H1 (cell line): ENCODE results near the gene MICALL1. TPM values are rescaled to one million over a fixed set of nuclear protein-coding genes. Genes with fewer than 3 reads are reported as not detected.

Experiments used
- CTCF ChIA-PET: fragments of 300-600 bp; sonication (Branson Sonifier 250); formaldehyde crosslinking; loops from one replicate; lab custom pipeline; 2021; ENCODE audit not compliant: partially characterized antibody; lab: Charles Lee
- POLR2A ChIA-PET: fragments of 300-600 bp; sonication (Branson Sonifier 250); formaldehyde crosslinking; loops from one replicate; lab custom pipeline; 2021; ENCODE audit warnings: inconsistent platforms; ENCODE audit not compliant: partially characterized antibody; lab: Charles Lee
- DNase-seq, 2 experiments: peaks; one replicate each; pipeline versions ENCODE4 v3.0.0 to v3.0.0-alpha.2; 2010 to 2022; ENCODE audit warnings: low spot score in 2 of 2, low read depth in 1 of 2, mixed read lengths in 1 of 2
- FAIRE-seq: peaks from 2 replicates; lab custom pipeline; 2011; peaks lifted over from hg19 to GRCh38; lab: Jason Lieb, UNC
- H2AFZ ChIP-seq: 2 replicates; pipeline ENCODE4 v1.8.1; 2012; ENCODE audit warnings: low read length, inconsistent platforms
- H2AK5ac ChIP-seq: 2 replicates; pipeline ENCODE4 v1.6.1; 2013; ENCODE audit warnings: low read depth, low read length
- H2BK120ac ChIP-seq: replicated peaks from 2 replicates; pipeline ENCODE3; 2013; ENCODE audit warnings: low read depth, low read length, inconsistent platforms
- H2BK12ac ChIP-seq: 2 replicates; pipeline ENCODE4 v1.6.1; 2013; ENCODE audit warnings: low read depth, low read length
- H2BK15ac ChIP-seq: 2 replicates; pipeline ENCODE4 v1.6.1; 2013; ENCODE audit warnings: low read length
- H2BK20ac ChIP-seq: 2 replicates; pipeline ENCODE4 v1.6.1; 2013; ENCODE audit warnings: low read length
- H2BK5ac ChIP-seq: 2 replicates; pipeline ENCODE4 v1.6.1; 2013; ENCODE audit warnings: low read depth, low read length
- H3K14ac ChIP-seq: 2 replicates; pipeline ENCODE4 v1.6.1; 2013; ENCODE audit warnings: inconsistent platforms; ENCODE audit not compliant: insufficient read length
- H3K18ac ChIP-seq: 2 replicates; pipeline ENCODE4 v1.6.1; 2013; ENCODE audit warnings: low read length; ENCODE audit errors: extremely low read depth
- H3K23ac ChIP-seq: 2 replicates; pipeline ENCODE4 v1.6.1; 2013; ENCODE audit warnings: inconsistent platforms; ENCODE audit not compliant: insufficient read length
- H3K23me2 ChIP-seq: 2 replicates; pipeline ENCODE4 v1.6.1; 2013; ENCODE audit warnings: low read depth, low read length
- H3K27ac ChIP-seq: 2 replicates; pipeline ENCODE4 v1.6.1; 2011; ENCODE audit warnings: low read depth, low read length, inconsistent platforms
- H3K27me3 ChIP-seq, 4 experiments: replicated peaks in 1 of 4; 1 replicate in 1 of 4; 2 replicates in 3 of 4; pipeline versions ENCODE4 v1.6.1 to v1.8.1; 2011 to 2013; ENCODE audit warnings: low read length in 3 of 4, mild to moderate bottlenecking in 3 of 4, inconsistent platforms in 2 of 4, mixed read lengths in 2 of 4, moderate library complexity in 1 of 4; ENCODE audit not compliant: control insufficient read depth in 3 of 4, insufficient read depth in 3 of 4; ENCODE audit errors: extremely low read depth in 1 of 4
- H3K36me3 ChIP-seq, 4 experiments: 2 replicates each; pipeline versions ENCODE4 v1.6.1 to v1.8.1; 2011 to 2013; ENCODE audit warnings: mild to moderate bottlenecking in 4 of 4, low read length in 3 of 4, moderate library complexity in 2 of 4, control low read depth in 1 of 4, inconsistent platforms in 1 of 4; ENCODE audit not compliant: insufficient read depth in 4 of 4, control insufficient read depth in 2 of 4
- H3K4ac ChIP-seq: replicated peaks from 2 replicates; pipeline ENCODE3; 2013; ENCODE audit warnings: low read length, low read depth, mixed read lengths, inconsistent platforms; ENCODE audit not compliant: insufficient read length
- H3K4me1 ChIP-seq, 4 experiments: replicated peaks in 1 of 4; 1 replicate in 1 of 4; 2 replicates in 3 of 4; pipeline versions ENCODE4 v1.6.1 to v1.8.1; 2011 to 2013; ENCODE audit warnings: low read length in 3 of 4, inconsistent platforms in 2 of 4, mixed read lengths in 1 of 4; ENCODE audit not compliant: insufficient read depth in 4 of 4, control insufficient read depth in 3 of 4
- H3K4me2 ChIP-seq, 2 experiments: 2 replicates each; pipeline versions ENCODE4 v1.6.1 to v1.8.1; 2011 to 2013; ENCODE audit warnings: low read depth in 2 of 2, low read length in 2 of 2, control low read depth in 1 of 2, inconsistent platforms in 1 of 2, mild to moderate bottlenecking in 1 of 2; ENCODE audit not compliant: insufficient read depth in 1 of 2
- H3K4me3 ChIP-seq, 4 experiments: fragments of 200-600, 300-600 bp in 1 of 4; sonication (generic), shearing (Covaris generic), sonication (Bioruptor Twin) in 1 of 4; 2 replicates each; pipeline versions ENCODE4 v1.5.1 to v1.8.1; 2011 to 2016; ENCODE audit warnings: low read length in 4 of 4, low read depth in 3 of 4, control low read depth in 2 of 4, inconsistent platforms in 2 of 4, mild to moderate bottlenecking in 2 of 4, mixed read lengths in 1 of 4, moderate library complexity in 1 of 4; ENCODE audit not compliant: insufficient read depth in 2 of 4; ENCODE audit errors: extremely low read depth in 1 of 4
- H3K56ac ChIP-seq: replicated peaks from 2 replicates; pipeline ENCODE3; 2013; ENCODE audit warnings: low read depth, mild to moderate bottlenecking, mixed read lengths, low read length, inconsistent platforms; ENCODE audit not compliant: insufficient read length
- H3K79me1 ChIP-seq: 2 replicates; pipeline ENCODE4 v1.6.1; 2013; ENCODE audit warnings: low read depth, low read length, control low read depth
- H3K79me2 ChIP-seq, 2 experiments: 2 replicates each; pipeline versions ENCODE4 v1.6.1 to v1.8.1; 2012 to 2013; ENCODE audit warnings: low read length in 2 of 2, mild to moderate bottlenecking in 2 of 2, inconsistent platforms in 1 of 2; ENCODE audit not compliant: insufficient read depth in 2 of 2, control insufficient read depth in 1 of 2
- H3K9ac ChIP-seq, 4 experiments: replicated peaks in 1 of 4; 1 replicate in 1 of 4; 2 replicates in 3 of 4; pipeline versions ENCODE4 v1.6.1 to v1.8.1; 2011 to 2013; ENCODE audit warnings: low read depth in 3 of 4, low read length in 3 of 4, control low read depth in 2 of 4, mild to moderate bottlenecking in 2 of 4, moderate library complexity in 2 of 4, inconsistent platforms in 1 of 4; ENCODE audit errors: extremely low read depth in 1 of 4
- H3K9me3 ChIP-seq, 2 experiments: 2 replicates each; pipeline versions ENCODE4 v1.6.1 to v1.8.1; 2012 to 2013; ENCODE audit warnings: mild to moderate bottlenecking in 2 of 2, moderate library complexity in 2 of 2, control low read depth in 1 of 2, inconsistent platforms in 1 of 2, low read depth in 1 of 2, low read length in 1 of 2, mixed read lengths in 1 of 2; ENCODE audit not compliant: insufficient read depth in 2 of 2
- H4K20me1 ChIP-seq, 2 experiments: replicated peaks in 1 of 2; 2 replicates each; pipeline versions ENCODE3 to v1.8.1; 2011 to 2013; ENCODE audit warnings: inconsistent platforms in 2 of 2, low read length in 2 of 2, mild to moderate bottlenecking in 1 of 2; ENCODE audit not compliant: insufficient read depth in 2 of 2, control insufficient read depth in 1 of 2
- H4K5ac ChIP-seq: 2 replicates; pipeline ENCODE4 v1.6.1; 2013; ENCODE audit warnings: low read length, low read depth, mixed read lengths, inconsistent platforms; ENCODE audit not compliant: insufficient read length
- H4K8ac ChIP-seq: 2 replicates; pipeline ENCODE4 v1.8.0; 2013; ENCODE audit warnings: mild to moderate bottlenecking, moderate library complexity, low read length, inconsistent platforms; ENCODE audit not compliant: insufficient read depth; ENCODE audit errors: extremely low read depth
- H4K91ac ChIP-seq: replicated peaks from 2 replicates; pipeline ENCODE3; 2013; ENCODE audit warnings: low read length, mixed read lengths, inconsistent platforms; ENCODE audit not compliant: insufficient read length
- BACH1 ChIP-seq: IDR thresholded peaks from 2 replicates; pipeline ENCODE4 v1.6.1; 2012; ENCODE audit warnings: low read length, improper control_type of control experiment
- EGR1 ChIP-seq: IDR thresholded peaks from 2 replicates; pipeline ENCODE4 v1.6.1; 2011; ENCODE audit warnings: low read depth, low read length, borderline replicate concordance
- POLR2A ChIP-seq, 2 experiments: IDR thresholded peaks; 1 replicate in 1 of 2; 2 replicates in 1 of 2; pipeline ENCODE4 v1.6.1; 2011; ENCODE audit warnings: low read depth in 2 of 2, low read length in 2 of 2, mild to moderate bottlenecking in 2 of 2; ENCODE audit errors: control extremely low read depth in 1 of 2
- POU5F1 ChIP-seq: IDR thresholded peaks from 2 replicates; pipeline ENCODE4 v1.6.1; 2011; ENCODE audit warnings: low read depth, mild to moderate bottlenecking, low read length, moderate library complexity
- SAP30 ChIP-seq: fragments of 300-600 bp; sonication (generic); IDR thresholded peaks from 2 replicates; pipeline ENCODE4 v1.7.1; 2012; ENCODE audit warnings: low read length, moderate library complexity, mild to moderate bottlenecking, inconsistent platforms; ENCODE audit not compliant: insufficient read depth, insufficient replicate concordance
- SIX5 ChIP-seq: IDR thresholded peaks from 2 replicates; pipeline ENCODE4 v1.6.1; 2011; ENCODE audit warnings: mild to moderate bottlenecking, low read depth, low read length
- SP4 ChIP-seq: IDR thresholded peaks from 2 replicates; pipeline ENCODE4 v1.6.1; 2012; ENCODE audit warnings: low read length, inconsistent platforms
- TCF12 ChIP-seq: IDR thresholded peaks from 2 replicates; pipeline ENCODE4 v1.6.1; 2011; ENCODE audit warnings: low read depth, mild to moderate bottlenecking, low read length
- ZNF274 ChIP-seq: IDR thresholded peaks from 2 replicates; pipeline ENCODE4 v1.7.0; 2012; ENCODE audit warnings: low read length, borderline replicate concordance; ENCODE audit errors: extremely low read depth
- WGBS, 2 experiments: shearing (Covaris generic) in 1 of 2; methylation state at CpG; one replicate each; pipeline versions ENCODE4 v1.1.6 to v1.1.7; 2013 to 2015; ENCODE audit warnings: low lambda C conversion rate in 2 of 2, mixed read lengths in 2 of 2, inconsistent platforms in 1 of 2, low coverage in 1 of 2, missing lambda C conversion rate in 1 of 2; ENCODE audit not compliant: insufficient replicate concordance in 2 of 2, insufficient coverage in 1 of 2, insufficient read length in 1 of 2; ENCODE audit errors: extremely low coverage in 1 of 2, missing lambda C conversion rate in 1 of 2; 5-methylcytosine and 5-hydroxymethylcytosine counted together
- polyA plus RNA-seq, 7 experiments: library from polyadenylated mRNA; depleted of rRNA in 3 of 7; stranded (reverse) in 5 of 7; unstranded in 2 of 7; fragments of >200 nt in 5 of 7; fragments of 200-250 nt in 2 of 7; gene quantifications; 1 replicate in 5 of 7; 2 replicates in 1 of 7; 4 replicates in 1 of 7; pipeline versions ENCODE4 v1.2.1 to v1.2.3, GENCODE V29; 2011 to 2013; ENCODE audit warnings: missing spikeins in 2 of 7, mixed read lengths in 2 of 7
- total RNA-seq: library from RNA; stranded (reverse); fragmentation: NEBNext Ultra II Directional; extraction: Animal tissue kit (Norgen Biotek cat#: 25700); gene quantifications from 2 replicates; pipeline ENCODE4 v1.2.1, GENCODE V29; 2021
- TF ChIP-seq, protein P1 (sequence below): IDR thresholded peaks from 2 replicates; pipeline ENCODE4 v1.6.1; 2012; ENCODE audit warnings: inconsistent platforms
- TF ChIP-seq, protein P2 (sequence below): IDR thresholded peaks from 2 replicates; pipeline ENCODE4 v1.6.1; 2012; ENCODE audit warnings: low read length, inconsistent platforms

MICALL1 gene
- total and polyA plus RNA-seq, 2 of the 8 experiments (the other 6 are each of a cell fraction or from before 2014, with no cell fraction given) = 17.7 to 32.1 TPM

DNA sequence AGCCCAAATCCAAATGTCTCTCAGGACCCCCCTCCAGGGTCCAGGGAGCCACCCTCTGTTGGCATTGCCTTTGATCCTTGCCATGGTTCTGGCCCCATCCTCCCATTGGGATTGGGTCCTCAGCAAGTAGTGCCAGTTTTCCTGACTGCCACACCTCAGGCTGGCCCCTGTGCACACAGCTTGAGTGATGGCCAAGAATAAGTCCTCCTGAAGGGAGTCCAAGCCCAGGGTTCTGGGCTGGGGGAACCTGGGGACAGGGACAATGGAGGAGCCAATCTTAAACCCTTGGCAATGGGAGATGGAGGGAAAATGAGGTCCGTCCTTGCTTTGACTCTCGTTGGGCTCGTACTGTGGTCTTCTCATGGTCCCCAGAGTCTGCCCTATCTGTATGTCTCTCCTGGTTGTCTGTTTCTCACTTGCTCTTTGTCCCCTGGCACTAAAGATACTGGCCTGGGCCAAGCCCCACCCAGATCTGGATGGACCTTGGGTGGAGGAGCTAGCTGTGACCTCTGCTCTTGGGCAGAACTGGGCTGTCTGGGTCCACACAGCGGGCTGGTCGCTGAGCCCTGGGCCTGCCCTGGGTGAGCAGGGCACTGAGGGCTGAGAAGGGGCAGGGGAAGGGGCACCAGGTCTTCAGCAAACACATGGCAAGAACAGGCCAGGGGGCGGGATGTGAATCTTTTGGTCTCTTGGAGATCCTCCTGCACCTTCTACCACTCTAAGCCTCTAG is 75.3 kb downstream of the MICALL1 start:
- Histone ChIP-seq H3K14ac (no peak overlapping the region), H3K79me2 (no peaks in the 10 kb centered on the region), H4K8ac (no peak overlapping the region), H3K27me3 (peaks cover 0 to 19% (median 12%) of the 10 kb centered on the region in 4 experiments; a peak in 5 of 7 replicates), H2AK5ac (no peak overlapping the region), H3K4me1 (peaks cover 0 to 30% (median 14%) of the 10 kb centered on the region in 4 experiments; a peak in 6 of 7 replicates), H2BK12ac (no peak overlapping the region), H3K23me2 (peaks cover 13% of the 10 kb centered on the region; the same call in 1 of the 2 replicates), H3K4ac (no peak overlapping the region), H2BK5ac (no peak overlapping the region), H4K5ac (no peak overlapping the region), H4K91ac (no peak overlapping the region), H3K9me3 (no peaks in the 10 kb centered on the region), H3K4me3 (no peak overlapping the region), H2BK20ac (no peak overlapping the region), H2BK120ac (no peak overlapping the region), H3K27ac (no peak overlapping the region), H2BK15ac (no peak overlapping the region), H3K18ac (no peak overlapping the region), H3K36me3 (no peaks in the 10 kb centered on the region), H4K20me1 (peaks cover 2 to 4% of the 10 kb centered on the region in 2 experiments), H3K4me2 (no peak overlapping the region), H3K56ac (no peak overlapping the region), H3K79me1 (no peaks in the 10 kb centered on the region), H2AFZ (no peak overlapping the region), H3K9ac (no peak overlapping the region), H3K23ac (no peak overlapping the region)
- POLR2A ChIA-PET = interaction anchor here (4.8 kb wide), 1 partner anchor 10 kb away, joined by 26 read pairs; no protein-coding TSS in a partner anchor
- FAIRE-seq (no peak), DNase-seq (no peak)
- WGBS, 2 experiments = 88% methylated on average over 6 of the region's 6 CpGs; no CpG with 5 or more reads in 1 of the 2 experiments
- CTCF ChIA-PET = interaction anchor here (0.9 to 3.9 kb wide), 4 partner anchors 10 to 72 kb away, joined by 3 to 20 read pairs (median 13); no protein-coding TSS in a partner anchor
- no peak for TF ChIP-seq SP4
- TF ChIP-seq, protein P1, sequence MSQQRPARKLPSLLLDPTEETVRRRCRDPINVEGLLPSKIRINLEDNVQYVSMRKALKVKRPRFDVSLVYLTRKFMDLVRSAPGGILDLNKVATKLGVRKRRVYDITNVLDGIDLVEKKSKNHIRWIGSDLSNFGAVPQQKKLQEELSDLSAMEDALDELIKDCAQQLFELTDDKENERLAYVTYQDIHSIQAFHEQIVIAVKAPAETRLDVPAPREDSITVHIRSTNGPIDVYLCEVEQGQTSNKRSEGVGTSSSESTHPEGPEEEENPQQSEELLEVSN = no peak
- TF ChIP-seq BACH1 = no peak
- TF ChIP-seq POLR2A (IDR thresholded peaks at IDR 0.05; ENCODE audit: control extremely low read depth in 1 of 2, low read depth in 2 of 2, low read length in 2 of 2) = no peak
- no peak for TF ChIP-seq SAP30
- TF ChIP-seq TCF12 = no peak
- no peak for TF ChIP-seq SIX5
- no peak for TF ChIP-seq POU5F1
- TF ChIP-seq, protein P2, sequence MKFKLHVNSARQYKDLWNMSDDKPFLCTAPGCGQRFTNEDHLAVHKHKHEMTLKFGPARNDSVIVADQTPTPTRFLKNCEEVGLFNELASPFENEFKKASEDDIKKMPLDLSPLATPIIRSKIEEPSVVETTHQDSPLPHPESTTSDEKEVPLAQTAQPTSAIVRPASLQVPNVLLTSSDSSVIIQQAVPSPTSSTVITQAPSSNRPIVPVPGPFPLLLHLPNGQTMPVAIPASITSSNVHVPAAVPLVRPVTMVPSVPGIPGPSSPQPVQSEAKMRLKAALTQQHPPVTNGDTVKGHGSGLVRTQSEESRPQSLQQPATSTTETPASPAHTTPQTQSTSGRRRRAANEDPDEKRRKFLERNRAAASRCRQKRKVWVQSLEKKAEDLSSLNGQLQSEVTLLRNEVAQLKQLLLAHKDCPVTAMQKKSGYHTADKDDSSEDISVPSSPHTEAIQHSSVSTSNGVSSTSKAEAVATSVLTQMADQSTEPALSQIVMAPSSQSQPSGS = no peak
- TF ChIP-seq ZNF274 = no peak
- TF ChIP-seq EGR1 = no peak
